ENCODE results near the gene CLDN10. TPM values are rescaled to one million over a fixed set of nuclear protein-coding genes. Genes with fewer than 3 reads are reported as not detected.

CLDN10 gene
- total and polyA plus RNA-seq, 2 of the 8 experiments (the other 6 are each of a cell fraction or from before 2014, with no cell fraction given): 41.2 to 43.6 TPM

GRCh38 chr13:95524264-95524901 lies 28.1 kb upstream of the CLDN10 start:
- ChIA-PET CTCF (ENCODE audit: partially characterized antibody) (interaction anchor here (0.5 kb wide), 1 partner anchor 153 kb away, joined by 3 read pairs; no protein-coding TSS in a partner anchor), POLR2A (ENCODE audit: partially characterized antibody) (no interaction called here)
- H3K56ac ChIP-seq (replicated peaks; ENCODE audit: insufficient read length, low read depth, low read length): no peak overlapping the region
- H3K4ac ChIP-seq (replicated peaks; ENCODE audit: insufficient read length, low read depth, low read length): no peak overlapping the region
- H3K27me3 ChIP-seq (replicated peaks in 1 of 4; ENCODE audit: control insufficient read depth in 3 of 4, extremely low read depth in 1 of 4, insufficient read depth in 3 of 4, low read length in 3 of 4): no peaks in the 10 kb centered on the region
- no peak overlapping the region for H3K14ac ChIP-seq (ENCODE audit: insufficient read length)
- no peak overlapping the region for H2BK120ac ChIP-seq (replicated peaks; ENCODE audit: low read depth, low read length)
- H3K9ac ChIP-seq (replicated peaks in 1 of 4; ENCODE audit: extremely low read depth in 1 of 4, low read depth in 3 of 4, low read length in 3 of 4): no peak overlapping the region
- TF ChIP-seq SP1 (IDR thresholded peaks at IDR 0.05; ENCODE audit: low read depth, low read length) (no peak), SP4 (IDR thresholded peaks at IDR 0.05; ENCODE audit: low read length) (no peak), JUND (IDR thresholded peaks at IDR 0.05; ENCODE audit: low read length) (no peak), BCL11A (IDR thresholded peaks at IDR 0.05; ENCODE audit: low read depth in 2 of 2, low read length in 2 of 2) (no peak), USF2 (IDR thresholded peaks at IDR 0.05; ENCODE audit: low read length) (no peak), KDM5A (IDR thresholded peaks at IDR 0.05; ENCODE audit: low read length) (no peak)
- no peak overlapping the region for H4K91ac ChIP-seq (replicated peaks; ENCODE audit: insufficient read length, low read length)
- H2AFZ ChIP-seq (ENCODE audit: low read length): no peak overlapping the region
- no peaks in the 10 kb centered on the region for H3K9me3 ChIP-seq (ENCODE audit: insufficient read depth in 2 of 2, low read depth in 1 of 2, low read length in 1 of 2)
- no peaks in the 10 kb centered on the region for H3K79me1 ChIP-seq (ENCODE audit: low read depth, low read length)
- no peaks in the 10 kb centered on the region for H3K79me2 ChIP-seq (ENCODE audit: control insufficient read depth in 1 of 2, insufficient read depth in 2 of 2, low read length in 2 of 2)
- no peak overlapping the region for H3K18ac ChIP-seq (ENCODE audit: extremely low read depth, low read length)
- no peak overlapping the region for H3K4me2 ChIP-seq (ENCODE audit: insufficient read depth in 1 of 2, low read depth in 2 of 2, low read length in 2 of 2)
- no peak overlapping the region for H4K8ac ChIP-seq (ENCODE audit: extremely low read depth, insufficient read depth, low read length)
- no peaks in the 10 kb centered on the region for H3K23me2 ChIP-seq (ENCODE audit: low read depth, low read length)
- H3K36me3 ChIP-seq (ENCODE audit: control insufficient read depth in 2 of 4, insufficient read depth in 4 of 4, low read length in 3 of 4): no peaks in the 10 kb centered on the region
- no peak overlapping the region for H2BK12ac ChIP-seq (ENCODE audit: low read depth, low read length)
- no peak for FAIRE-seq
- H2BK15ac ChIP-seq (ENCODE audit: low read length): no peak overlapping the region
- no peak overlapping the region for H3K23ac ChIP-seq (ENCODE audit: insufficient read length)
- no peak overlapping the region for H2BK5ac ChIP-seq (ENCODE audit: low read depth, low read length)
- no peak for DNase-seq (ENCODE audit: low read depth in 1 of 2, low spot score in 2 of 2)
- H4K20me1 ChIP-seq (replicated peaks in 1 of 2; ENCODE audit: control insufficient read depth in 1 of 2, insufficient read depth in 2 of 2, low read length in 2 of 2): no peaks in the 10 kb centered on the region
- no peak overlapping the region for H2BK20ac ChIP-seq (ENCODE audit: low read length)
- no peak overlapping the region for H4K5ac ChIP-seq (ENCODE audit: insufficient read length, low read depth, low read length)
- no peaks in the 10 kb centered on the region for H3K4me1 ChIP-seq (replicated peaks in 1 of 4; ENCODE audit: control insufficient read depth in 3 of 4, insufficient read depth in 4 of 4, low read length in 3 of 4)
- no peak overlapping the region for H3K4me3 ChIP-seq (ENCODE audit: extremely low read depth in 1 of 4, insufficient read depth in 2 of 4, low read depth in 3 of 4, low read length in 4 of 4)
- H3K27ac ChIP-seq (ENCODE audit: low read depth, low read length): no peak overlapping the region
- H2AK5ac ChIP-seq (ENCODE audit: low read depth, low read length): no peak overlapping the region
- WGBS, 2 experiments (ENCODE audit: extremely low coverage in 1 of 2, insufficient coverage in 1 of 2, insufficient read length in 1 of 2, insufficient replicate concordance in 2 of 2, low coverage in 1 of 2, low lambda C conversion rate in 2 of 2, missing lambda C conversion rate in 1 of 2): 74% methylated on average over 6 of the region's 6 CpGs; no CpG with 5 or more reads in 1 of the 2 experiments
